ENCODE data around the gene CTDNEP1. TPM values are rescaled to one million over a fixed set of nuclear protein-coding genes. Genes with fewer than 3 reads are reported as not detected.
A peak's percentile ranks its signal among the peaks of the same experiment; 100 is the strongest.

Gene CTDNEP1
- total and polyA plus RNA-seq, 2 donors (not counting 3 experiments of a cell fraction or from before 2014, with no cell fraction given) = 130 to 143 TPM

GRCh38 chr17:7241783-7242716, 9.5 kb downstream of the CTDNEP1 start, which contains the start of gene GABARAP:
Gene GABARAP, minus strand, starts transcription at chr17:7242449. Its CDS starts 119 bp downstream, at chr17:7242330.
- peak within 1 kb of the TSS; percentile 92 for H3K9ac ChIP-seq (replicated peaks; ENCODE audit: extremely low read depth, insufficient read depth, low read length)
- no peaks in the 10 kb centered on the region for H3K9me1 ChIP-seq (replicated peaks; ENCODE audit: control insufficient read depth, extremely low read depth, insufficient read depth, low read length)
- no peaks in the 10 kb centered on the region for H3K9me3 ChIP-seq (replicated peaks; ENCODE audit: control insufficient read depth, insufficient read depth, low read length)
- no peaks in the 10 kb centered on the region for H4K20me1 ChIP-seq (replicated peaks; ENCODE audit: control insufficient read depth, extremely low read depth, insufficient read depth, low read length)
- TF ChIP-seq FOS (IDR thresholded peaks at IDR 0.05; ENCODE audit: borderline replicate concordance, insufficient read depth, low read length) (no peak), POLR2A (IDR thresholded peaks at IDR 0.05; ENCODE audit: low read depth, low read length) (peak; percentile 60), MAX (IDR thresholded peaks at IDR 0.05; ENCODE audit: insufficient read depth, insufficient read length) (no peak), POLR2AphosphoS5 (IDR thresholded peaks at IDR 0.05; ENCODE audit: insufficient read depth, low read depth, low read length) (peak; percentile 54)
- H3K27ac ChIP-seq (ENCODE audit: insufficient read depth, low read depth, low read length) = peak within 1 kb of the TSS; percentile 95
- dilution Hi-C loops (cut with MboI; ENCODE audit: extremely low pct_ligation_motif_present, low sequenced_read_pairs) (no loop called here), intact Hi-C loops (cut with micrococcal nuclease) (loop anchor here (2.0 kb wide), 1 partner anchor 39 kb away; the partner anchor contains the start of gene SLC2A4)
- no peaks in the 10 kb centered on the region for H3K27me3 ChIP-seq (ENCODE audit: control insufficient read depth in 2 of 2, insufficient read depth in 2 of 2, low read length in 2 of 2)
- no peak for FAIRE-seq
- peak; percentile 94 for DNase-seq (ENCODE audit: low read depth, low spot score)
- TSS peak; percentile 90 for BruUV-seq (replicated peaks)
- H3K36me3 ChIP-seq (ENCODE audit: control insufficient read depth in 2 of 2, extremely low read depth in 1 of 2, insufficient read depth in 2 of 2, low read length in 2 of 2) = peaks cover 6 to 21% of the 10 kb centered on the region in 2 experiments
- peak within 1 kb of the TSS; percentile 97 for H3K4me2 ChIP-seq (ENCODE audit: insufficient read depth, low read length)
- ChIA-PET POLR2A (interaction anchor here (0.8 kb wide), 1 partner anchor 87 kb away, joined by 5 read pairs; the partner anchor contains the start of gene NEURL4), CTCF (interaction anchor here (1.0 to 3.4 kb wide), 4 partner anchors 10 to 196 kb away, joined by 3 to 24 read pairs (median 12); partner anchors contain the start of genes ACADVL, CTDNEP1, DLG4 and ELP5)
- peaks cover 28% of the 10 kb centered on the region for H3K4me1 ChIP-seq (ENCODE audit: control insufficient read depth, extremely low read depth, insufficient read depth, low read length)
- H3K4me3 ChIP-seq (replicated peaks in 1 of 3; ENCODE audit: insufficient read depth in 1 of 3, low read depth in 1 of 3, low read length in 3 of 3) = peak within 1 kb of the TSS; percentile 30 to 91 (median 83)
- peak within 1 kb of the TSS; percentile 96 for H2AFZ ChIP-seq (ENCODE audit: low read depth, low read length)
- H3K79me2 ChIP-seq (ENCODE audit: control insufficient read depth, insufficient read depth, low read length) = peaks cover 45% of the 10 kb centered on the region

All from endothelial cell of umbilical vein (primary cell).